Transverse colon (tissue), 3 donors: ENCODE data around the gene AP1M1.

ENCODE experiments used
- POLR2A ChIP-seq: fragments of 450-650 bp; IDR thresholded peaks from one replicate; pipeline ENCODE4 v1.6.1; 2016; ENCODE audit warnings: antibody characterized with exemption, mild to moderate bottlenecking, moderate library complexity
- TF ChIP-seq, protein P1 (sequence below), 5 experiments: fragments of 200-600 bp in 3 of 5; fragments of 450-650 bp in 2 of 5; sonication (generic) in 3 of 5; IDR thresholded peaks; 1 replicate in 2 of 5; 2 replicates in 3 of 5; pipeline ENCODE4 v1.5.1; 2016 to 2017; ENCODE audit warnings: antibody characterized with exemption in 5 of 5, inconsistent platforms in 3 of 5, mild to moderate bottlenecking in 2 of 5, moderate library complexity in 1 of 5

DNA sequence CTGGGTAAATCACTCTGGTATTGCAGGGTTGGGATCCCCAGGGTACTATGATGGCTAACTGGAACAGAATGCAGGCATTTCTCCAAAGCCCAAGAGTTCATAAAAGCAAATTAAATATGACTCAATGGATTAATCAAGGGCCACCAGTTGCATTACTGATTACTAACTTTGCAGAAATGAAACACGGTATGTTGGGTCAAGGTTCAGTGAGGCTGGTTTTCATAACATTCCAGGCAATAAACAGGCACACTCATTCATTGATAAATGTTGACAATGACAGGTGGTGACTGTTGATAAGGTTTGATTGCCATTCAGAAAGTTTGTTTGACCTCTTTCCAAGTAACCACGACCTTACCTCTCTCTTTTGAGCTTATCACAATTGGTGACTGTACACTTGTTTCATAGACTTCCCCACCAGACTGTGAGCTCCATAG, 506 bp upstream of the AP1M1 start:
- TF ChIP-seq, protein P1, sequence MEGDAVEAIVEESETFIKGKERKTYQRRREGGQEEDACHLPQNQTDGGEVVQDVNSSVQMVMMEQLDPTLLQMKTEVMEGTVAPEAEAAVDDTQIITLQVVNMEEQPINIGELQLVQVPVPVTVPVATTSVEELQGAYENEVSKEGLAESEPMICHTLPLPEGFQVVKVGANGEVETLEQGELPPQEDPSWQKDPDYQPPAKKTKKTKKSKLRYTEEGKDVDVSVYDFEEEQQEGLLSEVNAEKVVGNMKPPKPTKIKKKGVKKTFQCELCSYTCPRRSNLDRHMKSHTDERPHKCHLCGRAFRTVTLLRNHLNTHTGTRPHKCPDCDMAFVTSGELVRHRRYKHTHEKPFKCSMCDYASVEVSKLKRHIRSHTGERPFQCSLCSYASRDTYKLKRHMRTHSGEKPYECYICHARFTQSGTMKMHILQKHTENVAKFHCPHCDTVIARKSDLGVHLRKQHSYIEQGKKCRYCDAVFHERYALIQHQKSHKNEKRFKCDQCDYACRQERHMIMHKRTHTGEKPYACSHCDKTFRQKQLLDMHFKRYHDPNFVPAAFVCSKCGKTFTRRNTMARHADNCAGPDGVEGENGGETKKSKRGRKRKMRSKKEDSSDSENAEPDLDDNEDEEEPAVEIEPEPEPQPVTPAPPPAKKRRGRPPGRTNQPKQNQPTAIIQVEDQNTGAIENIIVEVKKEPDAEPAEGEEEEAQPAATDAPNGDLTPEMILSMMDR (IDR thresholded peaks at IDR 0.05), result no peak
- no peak for TF ChIP-seq POLR2A
